HEK293T (cell line): ENCODE results near the gene TMEM179.

Source experiments
- CTCF ChIA-PET: fragments of 350-600 bp; formaldehyde crosslinking; extraction: SDS; loops from one replicate; lab custom pipeline; 2021; ENCODE audit warnings: antibody characterized with exemption, inconsistent platforms; lab: Yijun Ruan, JAX
- POLR2A ChIA-PET: fragments of 350-600 bp; formaldehyde crosslinking; extraction: SDS; loops from one replicate; lab custom pipeline; 2020; ENCODE audit warnings: antibody characterized with exemption, inconsistent platforms; lab: Yijun Ruan, JAX
- DNase-seq: peaks from one replicate; pipeline ENCODE4 v3.0.0; 2012; ENCODE audit warnings: mixed read lengths; ENCODE audit errors: extremely low spot score
- ARNT ChIP-seq: fragments of 450-650 bp; IDR thresholded peaks from 2 replicates; pipeline ENCODE4 v1.6.1; 2017; ENCODE audit warnings: mild to moderate bottlenecking
- BHLHE40 ChIP-seq: fragments of 450-650 bp; IDR thresholded peaks from 2 replicates; pipeline ENCODE4 v1.6.1; 2016; ENCODE audit warnings: mild to moderate bottlenecking, moderate library complexity, borderline replicate concordance
- CTBP1 ChIP-seq: fragments of 450-650 bp; IDR thresholded peaks from 2 replicates; pipeline ENCODE4 v1.6.1; 2016; ENCODE audit warnings: borderline replicate concordance
- ELF4 ChIP-seq: fragments of 450-650 bp; IDR thresholded peaks from 2 replicates; pipeline ENCODE4 v1.6.1; 2017; ENCODE audit warnings: antibody characterized with exemption
- FOXA1 ChIP-seq: fragments of 450-650 bp; IDR thresholded peaks from 2 replicates; pipeline ENCODE4 v1.6.1; 2016; ENCODE audit warnings: mild to moderate bottlenecking
- FOXK2 ChIP-seq: fragments of 450-650 bp; IDR thresholded peaks from 2 replicates; pipeline ENCODE4 v1.6.1; 2016; ENCODE audit warnings: mild to moderate bottlenecking
- FOXM1 ChIP-seq: fragments of 450-650 bp; IDR thresholded peaks from 2 replicates; pipeline ENCODE4 v1.6.1; 2017; ENCODE audit warnings: mild to moderate bottlenecking, borderline replicate concordance
- HDGF ChIP-seq: fragments of 450-650 bp; IDR thresholded peaks from 2 replicates; pipeline ENCODE4 v1.6.1; 2017; ENCODE audit warnings: antibody characterized with exemption, borderline replicate concordance
- L3MBTL2 ChIP-seq: fragments of 450-650 bp; conservative IDR thresholded peaks from 2 replicates; pipeline ENCODE4 v1.6.1; 2016; ENCODE audit warnings: mild to moderate bottlenecking
- LEF1 ChIP-seq: fragments of 450-650 bp; IDR thresholded peaks from 2 replicates; pipeline ENCODE4 v1.6.1; 2017; ENCODE audit warnings: mild to moderate bottlenecking, borderline replicate concordance
- NFRKB ChIP-seq: fragments of 450-650 bp; IDR thresholded peaks from 2 replicates; pipeline ENCODE4 v1.6.1; 2016; ENCODE audit warnings: mild to moderate bottlenecking, moderate library complexity
- PKNOX1 ChIP-seq: fragments of 450-650 bp; IDR thresholded peaks from 2 replicates; pipeline ENCODE4 v1.6.1; 2016
- SP1 ChIP-seq: fragments of 450-650 bp; IDR thresholded peaks from 2 replicates; pipeline ENCODE4 v1.6.1; 2017
- SUZ12 ChIP-seq: fragments of 450-650 bp; IDR thresholded peaks from 2 replicates; pipeline ENCODE4 v1.6.1; 2016; ENCODE audit warnings: mild to moderate bottlenecking
- TARDBP ChIP-seq: fragments of 450-650 bp; IDR thresholded peaks from 2 replicates; pipeline ENCODE4 v1.6.1; 2016
- ZNF384 ChIP-seq: fragments of 450-650 bp; IDR thresholded peaks from 2 replicates; pipeline ENCODE4 v1.6.1; 2016

The TMEM179 gene

GRCh38 chr14:104644091-104644635 lies 39.6 kb upstream of the TMEM179 start:
- CTCF ChIA-PET, result interaction anchor here (0.7 kb wide), 1 partner anchor 340 kb away, joined by 3 read pairs; no protein-coding TSS in a partner anchor
- DNase-seq, result no peak
- TF ChIP-seq HDGF, result no peak
- no peak for TF ChIP-seq ARNT
- POLR2A ChIA-PET, result no interaction called here

GRCh38 chr14:104643306-104643705 lies 38.7 kb upstream of the TMEM179 start:
- ChIA-PET POLR2A (no interaction called here), CTCF (no interaction called here)
- TF ChIP-seq BHLHE40 (no peak), FOXA1 (no peak), FOXM1 (no peak), LEF1 (no peak), FOXK2 (no peak), SP1 (no peak), ZNF384 (no peak), PKNOX1 (no peak), HDGF (no peak), NFRKB (no peak), CTBP1 (no peak), SUZ12 (no peak), L3MBTL2 (no peak), TARDBP (no peak), ELF4 (no peak), ARNT (no peak)
- DNase-seq, result no peak

- DNase-seq, result no peak
- CTCF ChIA-PET, result no interaction called here
- TF ChIP-seq FOXA1, result no peak
- TF ChIP-seq ARNT, result no peak
- no peak for TF ChIP-seq L3MBTL2
- no peak for TF ChIP-seq FOXM1
- no peak for TF ChIP-seq ELF4
- TF ChIP-seq CTBP1, result no peak
- TF ChIP-seq NFRKB, result no peak
- no peak for TF ChIP-seq LEF1
- no peak for TF ChIP-seq SUZ12
- TF ChIP-seq HDGF, result no peak
- POLR2A ChIA-PET, result no interaction called here
These were observed 37.9 kb upstream of the TMEM179 start for GRCh38 chr14:104642540-104642868.

GRCh38 chr14:104641753-104642539 lies 37.4 kb upstream of the TMEM179 start:
- ChIA-PET POLR2A (no interaction called here), CTCF (no interaction called here)
- DNase-seq, result no peak
- no peak for TF ChIP-seq FOXM1
- no peak for TF ChIP-seq FOXA1
- TF ChIP-seq HDGF, result no peak
- no peak for TF ChIP-seq L3MBTL2
- TF ChIP-seq TARDBP, result no peak
- no peak for TF ChIP-seq NFRKB
- TF ChIP-seq PKNOX1, result no peak
- no peak for TF ChIP-seq BHLHE40
- no peak for TF ChIP-seq ARNT
- TF ChIP-seq SP1, result no peak
- no peak for TF ChIP-seq LEF1
- no peak for TF ChIP-seq CTBP1
- TF ChIP-seq ZNF384, result no peak

GRCh38 chr14:104640681-104641080 lies 36.1 kb upstream of the TMEM179 start:
- ChIA-PET POLR2A (interaction anchor here (1.2 kb wide), 1 partner anchor 112 kb away, joined by 5 read pairs; the partner anchor contains the start of gene SIVA1), CTCF (interaction anchor here (0.6 to 1.1 kb wide), 4 partner anchors 18 to 565 kb away, joined by 3 to 4 read pairs (median 4); no protein-coding TSS in a partner anchor)
- TF ChIP-seq ZNF384 (no peak), BHLHE40 (no peak), FOXK2 (no peak), FOXA1 (no peak), ARNT (no peak), NFRKB (no peak), TARDBP (no peak), HDGF (no peak)
- DNase-seq, result no peak

- ChIA-PET POLR2A (interaction anchor here (1.2 kb wide), 1 partner anchor 113 kb away, joined by 5 read pairs; the partner anchor contains the start of gene SIVA1), CTCF (interaction anchor here (0.6 to 1.1 kb wide), 5 partner anchors 17 to 564 kb away, joined by 3 to 4 read pairs (median 4); no protein-coding TSS in a partner anchor)
- DNase-seq, result peak; percentile 90
- TF ChIP-seq SUZ12, result no peak
- no peak for TF ChIP-seq FOXM1
- TF ChIP-seq PKNOX1, result no peak
- no peak for TF ChIP-seq FOXA1
- TF ChIP-seq SP1, result no peak
- TF ChIP-seq L3MBTL2, result no peak
- TF ChIP-seq ARNT, result no peak
- TF ChIP-seq CTBP1, result no peak
- no peak for TF ChIP-seq NFRKB
- no peak for TF ChIP-seq HDGF
- TF ChIP-seq TARDBP, result no peak
- no peak for TF ChIP-seq FOXK2
- TF ChIP-seq ELF4, result no peak
- no peak for TF ChIP-seq ZNF384
- TF ChIP-seq LEF1, result no peak
- TF ChIP-seq BHLHE40, result no peak
These were observed 35.4 kb upstream of the TMEM179 start for GRCh38 chr14:104639885-104640548.
